Muscle of leg (tissue), 11 donors: ENCODE measurements around the gene ATP10B. TPM values are rescaled to one million over a fixed set of nuclear protein-coding genes. Genes with fewer than 3 reads are reported as not detected.

ENCODE experiments used
- DNase-seq: peaks from one replicate; pipeline ENCODE4 v3.0.0; 2013
- H3K27ac ChIP-seq: one replicate; pipeline ENCODE4 v1.5.1; 2013; ENCODE audit warnings: mild to moderate bottlenecking, low read length, control low read depth
- H3K27me3 ChIP-seq: one replicate; pipeline ENCODE4 v1.6.1; 2013; ENCODE audit warnings: low read length; ENCODE audit not compliant: control insufficient read depth, insufficient read depth
- H3K36me3 ChIP-seq: one replicate; pipeline ENCODE4 v1.6.1; 2013; ENCODE audit warnings: low read length; ENCODE audit not compliant: control insufficient read depth, insufficient read depth
- H3K4me1 ChIP-seq: one replicate; pipeline ENCODE4 v1.6.1; 2013; ENCODE audit warnings: low read length; ENCODE audit not compliant: control insufficient read depth, insufficient read depth
- H3K4me3 ChIP-seq: one replicate; pipeline ENCODE4 v1.5.1; 2013; ENCODE audit warnings: low read length, control low read depth
- H3K9me3 ChIP-seq: replicated peaks from 2 replicates; pipeline ENCODE4 v1.6.1; 2013; ENCODE audit warnings: low read depth, low read length; ENCODE audit not compliant: control insufficient read depth
- WGBS: methylation state at CpG from one replicate; pipeline ENCODE4 v1.1.5; 2013; ENCODE audit warnings: missing lambda C conversion rate; ENCODE audit not compliant: insufficient coverage; 5-methylcytosine and 5-hydroxymethylcytosine counted together
- polyA plus RNA-seq, 8 donors: library from polyadenylated mRNA; unstranded; fragments of 120-200 nt; gene quantifications; one replicate each; pipeline versions ENCODE4 v1.2.1 to v1.2.3, GENCODE V29; 2013; ENCODE audit warnings: inconsistent platforms in 1 of 8, low replicate concordance in 1 of 8; ENCODE audit not compliant: insufficient read length in 8 of 8, insufficient read depth in 1 of 8
- total RNA-seq: library from RNA; stranded (reverse); fragments of 120-200 nt; gene quantifications from one replicate; pipeline ENCODE4 v1.2.4, GENCODE V29; 2013

Gene ATP10B
- total and polyA plus RNA-seq, 9 donors: 0.24 to 1.4 (median 0.60) TPM

DNA sequence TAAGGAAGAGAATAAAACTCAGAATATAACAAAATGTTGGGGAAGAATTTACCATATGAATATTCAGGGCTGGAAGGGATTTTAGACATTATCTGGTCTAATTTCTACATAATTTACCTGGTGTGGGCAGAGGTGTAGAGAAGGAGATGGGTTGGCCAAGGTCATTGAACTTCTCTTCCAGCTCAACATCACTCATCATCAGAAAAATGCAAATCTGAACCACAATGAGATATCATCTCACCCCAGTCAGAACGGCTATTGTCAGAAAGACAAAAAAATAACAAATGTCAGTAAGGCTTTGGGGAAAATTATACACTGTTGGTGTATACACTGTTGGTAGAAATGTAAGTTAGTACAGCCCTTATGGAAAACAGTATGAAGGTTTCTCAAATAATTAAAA lies 308.6 kb downstream of the ATP10B start:
- no peak for DNase-seq
- no peaks in the 10 kb centered on the region for H3K4me1 ChIP-seq
- no peak overlapping the region for H3K27ac ChIP-seq
- no peaks in the 10 kb centered on the region for H3K36me3 ChIP-seq
- H3K9me3 ChIP-seq: no peaks in the 10 kb centered on the region
- no peaks in the 10 kb centered on the region for H3K27me3 ChIP-seq
- no peak overlapping the region for H3K4me3 ChIP-seq
- WGBS: no CpG with 5 or more reads among the region's 1 CpG

DNA sequence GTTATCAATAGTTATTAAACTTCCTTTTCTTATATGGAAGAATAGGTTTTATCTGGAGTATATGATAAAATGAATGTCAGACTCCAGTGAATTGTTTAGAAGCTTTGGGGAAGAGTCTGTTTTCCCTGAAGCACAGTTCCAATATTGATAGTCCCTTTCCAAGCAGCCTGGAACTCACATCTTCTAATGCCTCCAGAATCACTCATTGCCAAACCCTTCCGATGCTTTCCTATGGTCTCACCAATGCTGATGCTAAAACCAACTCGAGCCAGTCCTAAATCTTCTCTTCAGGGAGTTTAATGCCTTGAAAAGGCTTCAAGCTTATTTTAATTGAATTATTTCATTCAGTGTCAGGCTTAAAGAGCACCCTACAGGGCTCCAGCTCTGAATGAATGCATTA lies 309.2 kb downstream of the ATP10B start:
- no peak for DNase-seq
- Histone ChIP-seq H3K4me1 (no peaks in the 10 kb centered on the region), H3K4me3 (no peak overlapping the region), H3K36me3 (no peaks in the 10 kb centered on the region), H3K27me3 (no peaks in the 10 kb centered on the region), H3K9me3 (no peaks in the 10 kb centered on the region), H3K27ac (no peak overlapping the region)
- WGBS: no CpG with 5 or more reads among the region's 2 CpGs

DNA sequence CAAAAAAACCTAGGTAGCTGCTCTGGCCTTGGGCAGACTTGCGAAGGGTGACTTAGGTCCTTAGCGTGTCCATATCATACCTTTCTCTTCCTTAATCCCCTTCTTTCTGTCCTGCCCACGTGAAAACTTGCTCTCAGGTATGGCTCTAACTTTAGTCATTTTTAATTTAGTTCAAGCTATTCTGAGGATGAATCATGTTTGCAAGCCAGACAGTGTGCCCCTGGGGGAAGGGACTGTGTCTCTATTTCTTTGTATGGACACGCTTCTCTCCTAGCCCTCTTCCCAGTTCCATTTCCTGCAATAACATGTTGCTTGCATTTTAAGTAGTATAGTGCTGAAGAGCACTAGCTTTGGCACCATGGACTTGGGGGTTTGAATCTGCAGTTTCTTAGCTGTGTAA lies 309.7 kb downstream of the ATP10B start:
- H3K4me1 ChIP-seq: no peaks in the 10 kb centered on the region
- H3K27me3 ChIP-seq: no peaks in the 10 kb centered on the region
- no peak for DNase-seq
- WGBS: no CpG with 5 or more reads among the region's 4 CpGs
- no peaks in the 10 kb centered on the region for H3K9me3 ChIP-seq
- H3K4me3 ChIP-seq: no peak overlapping the region
- H3K27ac ChIP-seq: no peak overlapping the region
- no peaks in the 10 kb centered on the region for H3K36me3 ChIP-seq

- no peak for DNase-seq
- Histone ChIP-seq H3K27me3 (no peaks in the 10 kb centered on the region), H3K9me3 (no peaks in the 10 kb centered on the region), H3K27ac (no peak overlapping the region), H3K4me1 (no peaks in the 10 kb centered on the region), H3K36me3 (no peaks in the 10 kb centered on the region), H3K4me3 (no peak overlapping the region)
- WGBS: 81% methylated on average over 1 of the region's 1 CpG
Measured at GRCh38 chr5:160539431-160539830, 312.6 kb downstream of the ATP10B start.

DNA sequence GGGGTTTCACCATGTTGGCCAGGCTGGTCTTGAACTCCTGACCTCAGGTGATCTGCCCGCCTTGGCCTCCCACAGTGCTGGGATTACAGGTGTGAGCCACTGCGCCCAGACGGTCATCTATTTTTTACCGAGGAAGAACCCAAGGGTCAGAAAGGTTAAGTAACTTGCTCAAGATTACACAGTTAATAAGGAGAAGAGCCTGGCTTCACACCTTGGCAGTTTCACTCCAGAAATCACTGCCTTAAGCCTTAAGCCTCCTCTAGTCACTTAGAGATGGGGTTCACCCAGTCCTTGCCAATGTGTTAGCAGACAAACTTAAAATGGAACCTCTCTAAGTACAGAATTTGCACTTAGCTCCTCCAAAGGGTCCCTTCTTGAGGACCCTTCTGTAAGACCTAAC lies 314.1 kb downstream of the ATP10B start:
- no peaks in the 10 kb centered on the region for H3K27me3 ChIP-seq
- no peaks in the 10 kb centered on the region for H3K9me3 ChIP-seq
- H3K36me3 ChIP-seq: no peaks in the 10 kb centered on the region
- DNase-seq: no peak
- no peak overlapping the region for H3K4me3 ChIP-seq
- WGBS: 89% methylated on average over 4 of the region's 4 CpGs
- H3K4me1 ChIP-seq: no peaks in the 10 kb centered on the region
- no peak overlapping the region for H3K27ac ChIP-seq

GRCh38 chr5:160537116-160537515 lies 314.9 kb downstream of the ATP10B start:
- Histone ChIP-seq H3K27ac (no peak overlapping the region), H3K27me3 (no peaks in the 10 kb centered on the region), H3K4me1 (no peaks in the 10 kb centered on the region), H3K36me3 (no peaks in the 10 kb centered on the region), H3K9me3 (no peaks in the 10 kb centered on the region), H3K4me3 (no peak overlapping the region)
- no peak for DNase-seq

- Histone ChIP-seq H3K4me1 (no peaks in the 10 kb centered on the region), H3K9me3 (no peaks in the 10 kb centered on the region), H3K27ac (no peak overlapping the region), H3K36me3 (no peaks in the 10 kb centered on the region), H3K4me3 (no peak overlapping the region), H3K27me3 (no peaks in the 10 kb centered on the region)
- no peak for DNase-seq
Measured at GRCh38 chr5:160534914-160535313, 317.1 kb downstream of the ATP10B start.

- Histone ChIP-seq H3K36me3 (no peaks in the 10 kb centered on the region), H3K27me3 (no peaks in the 10 kb centered on the region), H3K27ac (no peak overlapping the region), H3K4me1 (no peaks in the 10 kb centered on the region), H3K4me3 (no peak overlapping the region), H3K9me3 (no peaks in the 10 kb centered on the region)
- DNase-seq: no peak
- WGBS: 100% methylated on average over 1 of the region's 3 CpGs
Measured at GRCh38 chr5:160534125-160534524, 317.9 kb downstream of the ATP10B start.

DNA sequence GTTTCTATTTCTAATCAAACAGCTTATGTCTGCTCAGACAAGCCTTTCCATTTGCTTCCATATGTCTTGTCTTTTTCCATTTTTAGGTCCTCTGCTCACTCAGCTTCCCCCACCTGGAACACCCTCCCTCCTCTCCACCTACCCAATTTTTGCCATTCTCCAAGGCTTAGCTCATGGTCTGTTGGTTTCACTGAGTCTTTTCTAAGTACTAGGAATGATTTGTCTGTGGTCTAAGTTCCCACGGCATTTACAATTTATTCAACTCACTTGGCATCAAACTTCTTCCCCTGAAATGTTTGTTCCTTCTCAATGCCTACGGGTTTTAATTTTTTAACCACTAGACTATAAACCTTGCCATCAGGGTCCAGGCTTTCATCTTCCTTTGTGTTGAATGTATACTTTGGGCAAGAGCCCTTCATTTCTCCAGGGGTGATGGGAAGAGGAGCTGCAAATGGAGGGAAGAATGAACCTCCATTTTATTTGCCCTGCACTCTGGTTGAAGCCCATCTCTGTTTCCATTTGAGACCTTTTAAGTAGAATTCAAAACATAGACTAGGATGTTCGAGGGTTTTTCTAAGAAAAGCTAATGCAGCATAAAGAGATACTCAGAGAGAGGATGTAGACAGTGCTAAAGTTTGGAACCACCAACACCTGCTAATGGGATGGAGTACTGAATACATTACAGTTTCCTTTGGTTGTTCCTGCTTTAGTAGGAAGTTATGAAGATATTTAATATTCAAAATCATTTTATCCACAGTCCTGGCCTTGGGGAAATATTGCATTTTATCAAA lies 326.3 kb downstream of the ATP10B start:
- Histone ChIP-seq H3K9me3 (no peaks in the 10 kb centered on the region), H3K27me3 (no peaks in the 10 kb centered on the region), H3K27ac (no peak overlapping the region), H3K4me3 (no peak overlapping the region), H3K4me1 (peaks cover 7% of the 10 kb centered on the region), H3K36me3 (no peaks in the 10 kb centered on the region)
- 80% methylated on average over 1 of the region's 3 CpGs for WGBS
- no peak for DNase-seq

DNA sequence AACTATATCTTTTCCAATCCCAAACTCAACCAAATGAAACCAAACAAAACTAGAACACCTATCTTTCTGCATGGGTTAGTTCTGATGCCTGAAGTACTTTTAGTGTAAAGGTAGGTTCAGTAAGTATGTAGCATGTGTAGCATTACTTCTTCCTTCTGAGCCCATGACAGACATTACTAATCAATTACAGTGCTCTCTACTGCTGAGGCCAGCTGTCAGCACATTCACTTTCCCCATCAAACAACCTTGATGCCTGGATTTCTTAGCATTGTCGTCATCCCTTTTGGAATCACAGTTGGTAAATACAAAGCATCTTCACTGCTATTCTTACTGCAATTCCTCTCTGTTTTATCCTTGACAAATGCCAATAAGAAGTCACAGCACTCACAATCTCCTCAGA lies 327.2 kb downstream of the ATP10B start:
- Histone ChIP-seq H3K9me3 (no peaks in the 10 kb centered on the region), H3K4me1 (peaks cover 7% of the 10 kb centered on the region), H3K4me3 (no peak overlapping the region), H3K27ac (no peak overlapping the region), H3K36me3 (no peaks in the 10 kb centered on the region), H3K27me3 (no peaks in the 10 kb centered on the region)
- DNase-seq: no peak
- 71% methylated on average over 1 of the region's 1 CpG for WGBS
